ENCODE measurements around the gene MYBBP1A.

DNA sequence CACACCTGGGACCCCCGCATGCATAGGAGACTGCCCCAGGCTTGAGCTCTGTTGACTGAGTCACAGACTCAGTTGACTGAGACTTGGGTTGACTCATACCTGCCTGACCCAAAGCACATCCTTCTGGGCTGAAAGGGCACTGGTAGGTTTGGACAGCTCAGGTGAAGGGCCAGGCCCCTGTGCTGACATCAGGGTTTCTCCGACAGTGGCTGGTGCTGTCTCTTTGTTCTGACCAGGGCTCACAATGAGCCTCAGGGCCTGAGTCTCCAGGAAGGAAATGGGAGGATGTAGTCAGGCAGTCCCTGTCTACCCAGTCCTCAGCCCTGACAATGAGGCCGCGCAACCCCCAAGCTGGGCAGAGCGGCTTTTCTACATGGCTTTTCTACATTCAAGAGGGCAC, 50.0 kb downstream of the MYBBP1A start:
- TF ChIP-seq, protein P1, sequence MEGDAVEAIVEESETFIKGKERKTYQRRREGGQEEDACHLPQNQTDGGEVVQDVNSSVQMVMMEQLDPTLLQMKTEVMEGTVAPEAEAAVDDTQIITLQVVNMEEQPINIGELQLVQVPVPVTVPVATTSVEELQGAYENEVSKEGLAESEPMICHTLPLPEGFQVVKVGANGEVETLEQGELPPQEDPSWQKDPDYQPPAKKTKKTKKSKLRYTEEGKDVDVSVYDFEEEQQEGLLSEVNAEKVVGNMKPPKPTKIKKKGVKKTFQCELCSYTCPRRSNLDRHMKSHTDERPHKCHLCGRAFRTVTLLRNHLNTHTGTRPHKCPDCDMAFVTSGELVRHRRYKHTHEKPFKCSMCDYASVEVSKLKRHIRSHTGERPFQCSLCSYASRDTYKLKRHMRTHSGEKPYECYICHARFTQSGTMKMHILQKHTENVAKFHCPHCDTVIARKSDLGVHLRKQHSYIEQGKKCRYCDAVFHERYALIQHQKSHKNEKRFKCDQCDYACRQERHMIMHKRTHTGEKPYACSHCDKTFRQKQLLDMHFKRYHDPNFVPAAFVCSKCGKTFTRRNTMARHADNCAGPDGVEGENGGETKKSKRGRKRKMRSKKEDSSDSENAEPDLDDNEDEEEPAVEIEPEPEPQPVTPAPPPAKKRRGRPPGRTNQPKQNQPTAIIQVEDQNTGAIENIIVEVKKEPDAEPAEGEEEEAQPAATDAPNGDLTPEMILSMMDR (IDR thresholded peaks at IDR 0.05): no peak
- TF ChIP-seq POLR2AphosphoS5 (IDR thresholded peaks at IDR 0.05) (no peak), POLR2A (IDR thresholded peaks at IDR 0.05) (no peak)
